Smooth muscle cell (in vitro differentiated cells): ENCODE results near the gene GGT7. TPM values are rescaled to one million over a fixed set of nuclear protein-coding genes. Genes with fewer than 3 reads are reported as not detected.
"Not testable (repeated sequence)": the region's sequence is repeated elsewhere in the genome, so short reads cannot be mapped to it uniquely, and the experiment has no call there.

Experiments used
- DNase-seq: peaks from one replicate; lab custom pipeline; 2025; ENCODE audit not compliant: unreplicated experiment; lab: John Stamatoyannopoulos, UW
- H2AFZ ChIP-seq: fragments of 200-600 bp; sonication (generic); 2 replicates; pipeline ENCODE4 v1.6.0; 2016; ENCODE audit warnings: antibody characterized with exemption, low read depth, mild to moderate bottlenecking
- H3F3A ChIP-seq: fragments of 200-600 bp; sonication (generic); 2 replicates; pipeline ENCODE4 v1.6.0; 2017; ENCODE audit warnings: antibody characterized with exemption, low read depth
- H3K27ac ChIP-seq: fragments of 200-600 bp; sonication (generic); 2 replicates; pipeline ENCODE4 v1.5.1; 2016; ENCODE audit warnings: low read depth, mild to moderate bottlenecking
- H3K27me3 ChIP-seq: fragments of 200-600 bp; sonication (generic); 2 replicates; pipeline ENCODE4 v1.6.1; 2016; ENCODE audit warnings: low read depth, mild to moderate bottlenecking
- H3K36me3 ChIP-seq: fragments of 200-600 bp; sonication (generic); 2 replicates; pipeline ENCODE4 v1.5.1; 2016; ENCODE audit warnings: low read depth
- H3K4me1 ChIP-seq: fragments of 200-600 bp; sonication (generic); 2 replicates; pipeline ENCODE4 v1.5.1; 2016; ENCODE audit warnings: low read depth
- H3K4me2 ChIP-seq: fragments of 200-600 bp; sonication (generic); 2 replicates; pipeline ENCODE4 v1.6.0; 2016; ENCODE audit warnings: mild to moderate bottlenecking
- H3K4me3 ChIP-seq: fragments of 200-600 bp; sonication (generic); 2 replicates; pipeline ENCODE4 v1.5.1; 2016; ENCODE audit warnings: mild to moderate bottlenecking
- H3K79me2 ChIP-seq: fragments of 200-600 bp; sonication (generic); 2 replicates; pipeline ENCODE4 v1.6.0; 2016; ENCODE audit warnings: low read depth, mild to moderate bottlenecking
- H3K9ac ChIP-seq: fragments of 200-600 bp; sonication (generic); 2 replicates; pipeline ENCODE4 v1.6.0; 2016; ENCODE audit warnings: low read depth
- H3K9me3 ChIP-seq: fragments of 200-600 bp; sonication (generic); replicated peaks from 2 replicates; pipeline ENCODE4 v1.5.1; 2016; ENCODE audit warnings: low read depth
- H4K20me1 ChIP-seq: fragments of 200-600 bp; sonication (generic); 2 replicates; pipeline ENCODE4 v1.6.0; 2016; ENCODE audit warnings: low read depth
- CTCF ChIP-seq: fragments of 200-600 bp; sonication (generic); IDR thresholded peaks from 2 replicates; pipeline ENCODE4 v1.5.1; 2017; ENCODE audit warnings: borderline replicate concordance, mild to moderate bottlenecking, antibody characterized with exemption; ENCODE audit not compliant: insufficient read depth, poor library complexity, severe bottlenecking
- WGBS: methylation state at CpG from one replicate; pipeline ENCODE4 v1.1.7; 2016; ENCODE audit warnings: low lambda C conversion rate; 5-methylcytosine and 5-hydroxymethylcytosine counted together
- polyA plus RNA-seq: library from polyadenylated mRNA; unstranded; fragments of >200 nt; fragmentation: Nextera tagmentation; extraction: Ambion mirVana; gene quantifications from 2 replicates; pipeline ENCODE4 v1.2.1, GENCODE V29; 2016
- total RNA-seq: library from RNA; depleted of rRNA; stranded (reverse); fragments of >200 nt; gene quantifications from 2 replicates; pipeline ENCODE4 v1.2.3, GENCODE V29; 2014

The GGT7 gene
- total and polyA plus RNA-seq, 2 experiments from 2014 or later = 4.0 to 15.2 TPM

- TF ChIP-seq CTCF = no peak
- no peak for DNase-seq
- no peaks in the 10 kb centered on the region for H3F3A ChIP-seq
- peaks cover 5% of the 10 kb centered on the region for H3K36me3 ChIP-seq
- H3K79me2 ChIP-seq = peaks cover 6% of the 10 kb centered on the region
- no peaks in the 10 kb centered on the region for H3K4me1 ChIP-seq
- no peak overlapping the region for H3K4me2 ChIP-seq
- H3K27me3 ChIP-seq = no peaks in the 10 kb centered on the region
- no peak overlapping the region for H2AFZ ChIP-seq
- H4K20me1 ChIP-seq = peaks cover 3% of the 10 kb centered on the region
- no peaks in the 10 kb centered on the region for H3K9me3 ChIP-seq
- no peak overlapping the region for H3K4me3 ChIP-seq
- no peak overlapping the region for H3K27ac ChIP-seq
- 88% methylated on average over 1 of the region's 1 CpG for WGBS
- no peak overlapping the region for H3K9ac ChIP-seq
Observed at GRCh38 chr20:34884260-34884659, 11.6 kb upstream of the GGT7 start.

- Histone ChIP-seq H2AFZ (no peak overlapping the region), H3K4me1 (no peaks in the 10 kb centered on the region), H3K4me3 (no peak overlapping the region), H4K20me1 (peaks cover 3% of the 10 kb centered on the region), H3K79me2 (peaks cover 6% of the 10 kb centered on the region), H3K4me2 (no peak overlapping the region), H3K9ac (no peak overlapping the region), H3K27ac (no peak overlapping the region), H3K9me3 (no peaks in the 10 kb centered on the region), H3K36me3 (peaks cover 5% of the 10 kb centered on the region), H3K27me3 (no peaks in the 10 kb centered on the region), H3F3A (no peaks in the 10 kb centered on the region)
- no peak for DNase-seq
- WGBS = 96% methylated on average over 4 of the region's 4 CpGs
- TF ChIP-seq CTCF = no peak
Observed at GRCh38 chr20:34883809-34884208, 11.2 kb upstream of the GGT7 start.

- no peak overlapping the region for H3K4me3 ChIP-seq
- H3K4me2 ChIP-seq = no peak overlapping the region
- H3K9me3 ChIP-seq = no peaks in the 10 kb centered on the region
- no peak overlapping the region for H3K9ac ChIP-seq
- H4K20me1 ChIP-seq = peaks cover 3% of the 10 kb centered on the region
- no peak for DNase-seq
- H3K4me1 ChIP-seq = no peaks in the 10 kb centered on the region
- H3K36me3 ChIP-seq = peaks cover 5% of the 10 kb centered on the region
- no peaks in the 10 kb centered on the region for H3F3A ChIP-seq
- TF ChIP-seq CTCF = no peak
- H2AFZ ChIP-seq = no peak overlapping the region
- H3K27me3 ChIP-seq = no peaks in the 10 kb centered on the region
- H3K79me2 ChIP-seq = peaks cover 11% of the 10 kb centered on the region
- no peak overlapping the region for H3K27ac ChIP-seq
Observed at GRCh38 chr20:34883087-34883688, 10.5 kb upstream of the GGT7 start.

- H3K27me3 ChIP-seq = no peaks in the 10 kb centered on the region
- no peaks in the 10 kb centered on the region for H3K4me1 ChIP-seq
- H3K4me2 ChIP-seq = no peak overlapping the region
- no peaks in the 10 kb centered on the region for H3K9me3 ChIP-seq
- no peak overlapping the region for H3K27ac ChIP-seq
- H3F3A ChIP-seq = no peaks in the 10 kb centered on the region
- peaks cover 5% of the 10 kb centered on the region for H3K36me3 ChIP-seq
- no peak overlapping the region for H2AFZ ChIP-seq
- H3K9ac ChIP-seq = no peak overlapping the region
- TF ChIP-seq CTCF = no peak
- 48% methylated on average over 2 of the region's 2 CpGs for WGBS
- peaks cover 17% of the 10 kb centered on the region for H3K79me2 ChIP-seq
- H3K4me3 ChIP-seq = no peak overlapping the region
- DNase-seq = no peak
- H4K20me1 ChIP-seq = peaks cover 3% of the 10 kb centered on the region
Observed at GRCh38 chr20:34881689-34882088, 9.0 kb upstream of the GGT7 start.

- not testable (repeated sequence) for H2AFZ ChIP-seq, H3K4me3 ChIP-seq, H3K9me3 ChIP-seq, H3F3A ChIP-seq, H3K4me1 ChIP-seq, DNase-seq, H3K4me2 ChIP-seq, H3K9ac ChIP-seq, H3K27me3 ChIP-seq, H4K20me1 ChIP-seq, H3K27ac ChIP-seq, H3K36me3 ChIP-seq
- WGBS = 82% methylated on average over 7 of the region's 7 CpGs
- H3K79me2 ChIP-seq = peaks cover 17% of the 10 kb centered on the region
Observed at GRCh38 chr20:34880971-34881370, 8.3 kb upstream of the GGT7 start.
